SKM-1 treated with dmso at 0.1 percent for 144 hours (cell line): ENCODE results near the gene NPHP3.
A peak's percentile ranks its signal among the peaks of the same experiment; 100 is the strongest.

Source experiments
- DNase-seq: peaks from one replicate; lab custom pipeline; 2025; ENCODE audit not compliant: unreplicated experiment; lab: John Stamatoyannopoulos, UW

The NPHP3 gene

GRCh38 chr3:132690040-132690439 lies 32.2 kb downstream of the NPHP3 start:
- DNase-seq = no peak

DNA sequence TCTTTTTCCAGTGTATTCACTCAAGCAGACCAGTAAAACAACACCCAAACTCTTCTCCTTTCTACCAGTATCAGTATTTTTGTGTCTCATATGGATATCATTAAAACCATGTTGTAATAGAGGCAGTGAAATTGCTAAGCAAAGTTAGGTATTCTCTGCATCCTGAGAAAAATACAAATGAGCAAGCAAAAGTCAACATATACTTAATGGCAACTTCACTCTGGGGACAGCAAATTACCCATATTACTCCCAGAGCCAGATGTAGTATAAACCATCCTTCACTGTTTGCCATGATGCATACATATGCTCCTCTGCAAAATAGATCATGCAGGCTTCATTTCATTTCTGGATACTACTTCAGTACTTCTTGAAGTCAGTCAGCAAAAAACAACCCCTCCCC lies 40.0 kb downstream of the NPHP3 start:
- DNase-seq = no peak

- no peak for DNase-seq
Observed at GRCh38 chr3:132681421-132681820, 40.8 kb downstream of the NPHP3 start.

GRCh38 chr3:132679911-132680310 lies 42.3 kb downstream of the NPHP3 start:
- DNase-seq = no peak

- DNase-seq = no peak
Observed at GRCh38 chr3:132675408-132675807, 46.8 kb downstream of the NPHP3 start.

- no peak for DNase-seq
Observed at GRCh38 chr3:132669256-132669777, 52.9 kb downstream of the NPHP3 start.

DNA sequence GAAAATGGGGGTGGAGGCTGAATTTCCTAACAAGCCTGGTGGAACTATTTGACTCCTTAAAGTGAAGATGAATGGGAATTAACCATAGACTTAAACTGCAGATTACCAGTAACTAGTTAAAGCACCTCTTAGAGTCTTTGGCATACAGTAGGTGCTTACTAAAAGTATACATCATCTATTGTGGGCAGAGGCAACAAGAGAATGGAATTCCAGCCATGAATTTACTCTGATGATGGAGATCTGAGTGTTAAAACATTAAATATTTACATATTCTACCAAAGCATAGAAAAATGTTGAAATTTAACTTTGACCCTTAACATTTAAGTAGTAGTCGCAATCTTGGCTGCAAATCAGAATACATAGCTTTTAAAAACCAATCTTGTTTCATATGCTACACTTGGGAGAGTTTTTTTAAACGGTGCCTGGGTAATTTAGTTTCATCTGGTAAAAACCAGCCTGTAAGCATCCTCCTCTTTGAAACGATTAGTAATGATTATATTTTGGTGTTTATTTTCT lies 56.9 kb downstream of the NPHP3 start:
- DNase-seq = no peak

DNA sequence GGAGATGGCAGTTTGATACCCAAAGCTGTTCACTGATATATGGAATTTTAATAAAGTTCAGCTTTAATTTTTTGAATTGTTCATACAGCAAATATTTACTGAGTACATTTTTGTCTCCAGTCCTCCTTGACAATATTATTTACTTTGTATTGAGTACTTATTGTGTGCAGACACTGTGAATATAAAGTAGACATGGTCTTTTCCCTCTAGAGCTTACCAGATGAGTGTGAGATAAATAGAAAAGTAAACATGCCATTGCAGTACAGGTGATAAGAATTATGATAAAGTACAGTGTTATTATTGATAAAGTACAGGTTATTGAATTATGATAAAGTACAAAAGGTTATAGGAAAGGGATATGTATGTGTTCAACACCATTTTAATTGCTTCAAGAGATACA lies 60.0 kb downstream of the NPHP3 start:
- no peak for DNase-seq

DNA sequence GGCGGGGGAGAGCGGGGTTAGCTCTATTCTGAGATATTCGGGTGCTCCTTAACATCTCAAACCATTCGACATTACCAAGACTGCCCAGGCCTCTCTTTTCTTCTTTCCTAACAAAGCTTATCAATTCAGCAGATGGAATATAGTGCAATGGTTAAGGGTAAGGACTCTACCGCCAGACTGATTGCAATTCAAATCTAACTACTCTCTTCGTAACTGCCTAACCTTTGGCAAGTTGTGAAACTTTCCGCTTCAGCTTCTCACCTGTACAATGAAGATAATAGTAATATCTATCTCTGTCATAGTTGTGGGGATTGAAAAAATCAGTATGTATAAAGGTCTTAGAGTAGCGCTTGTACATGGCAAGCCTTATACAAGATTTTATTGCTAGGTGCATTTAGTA lies 61.1 kb downstream of the NPHP3 start:
- DNase-seq = no peak

DNA sequence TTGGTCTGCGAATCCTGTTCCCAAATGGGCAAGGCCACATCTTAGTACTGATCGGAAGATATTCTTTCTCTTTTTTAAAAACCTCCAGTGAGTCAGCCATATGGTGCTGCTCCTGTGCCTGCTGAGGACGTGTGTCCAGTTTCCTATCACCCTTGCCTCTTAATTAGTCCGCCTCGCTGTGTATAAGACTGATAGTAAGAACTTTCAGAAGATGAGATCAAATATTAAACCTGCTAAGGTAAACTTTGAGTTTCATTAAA lies 61.5 kb downstream of the NPHP3 start:
- DNase-seq = no peak

GRCh38 chr3:132660052-132660810 lies 62.0 kb downstream of the NPHP3 start, which contains the start of gene UBA5:
TSS of gene UBA5 (plus strand) at chr3:132660329. CDS start at chr3:132660538, 209 bp downstream.
- DNase-seq = peak; percentile 47

GRCh38 chr3:132659365-132660051 lies 62.7 kb downstream of the NPHP3 start, which contains the start of gene ACAD11:
TSS of gene ACAD11 (minus strand) at chr3:132659809. CDS start at chr3:132659751, 58 bp downstream.
- DNase-seq = peak; percentile 37

DNA sequence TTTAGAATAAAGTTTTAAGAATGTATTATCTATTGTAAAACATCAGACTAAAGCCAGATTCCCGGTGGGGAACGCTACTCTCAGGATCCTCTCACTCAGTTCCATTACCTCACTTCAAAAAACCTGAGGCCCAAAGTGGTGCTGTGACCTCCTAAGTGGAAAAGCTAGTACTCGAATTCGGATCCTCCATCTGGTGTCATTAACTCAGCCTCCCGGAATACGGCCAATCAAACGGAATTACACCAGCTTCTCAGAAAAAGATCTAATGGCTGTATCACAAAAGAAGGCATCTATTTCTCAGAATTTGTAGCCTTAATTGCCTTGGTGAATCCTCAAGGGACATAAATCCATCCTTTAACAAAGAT lies 63.2 kb downstream of the NPHP3 start:
- DNase-seq = no peak

GRCh38 chr3:132657869-132658747 lies 64.1 kb downstream of the NPHP3 start:
- DNase-seq = no peak

- DNase-seq = no peak
Observed at GRCh38 chr3:132655471-132655870, 66.7 kb downstream of the NPHP3 start.

- no peak for DNase-seq
Observed at GRCh38 chr3:132654721-132655120, 67.5 kb downstream of the NPHP3 start.

GRCh38 chr3:132654190-132654589 lies 68.0 kb downstream of the NPHP3 start:
- DNase-seq = no peak

- DNase-seq = no peak
Observed at GRCh38 chr3:132652640-132653270, 69.5 kb downstream of the NPHP3 start.

GRCh38 chr3:132650153-132650552 lies 72.1 kb downstream of the NPHP3 start:
- no peak for DNase-seq

DNA sequence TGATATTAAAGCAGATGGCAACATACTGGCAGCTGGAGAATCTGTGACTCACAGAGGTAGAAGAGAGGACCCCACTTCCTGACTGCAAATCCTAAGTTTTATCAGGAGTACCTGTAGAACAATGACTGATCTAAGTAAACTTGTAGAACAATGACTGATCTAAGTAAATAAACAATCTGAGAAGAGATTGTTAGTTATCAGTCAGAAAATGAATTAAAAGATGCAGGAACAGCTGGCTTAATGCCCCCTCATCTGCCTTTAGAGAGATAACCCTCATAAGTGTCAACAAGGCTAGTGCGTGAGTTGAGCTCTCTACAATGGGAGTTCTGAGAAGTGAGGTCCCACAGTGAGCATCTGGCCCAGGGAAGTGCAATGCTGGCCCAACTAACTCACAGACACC lies 77.2 kb downstream of the NPHP3 start:
- no peak for DNase-seq

GRCh38 chr3:132643366-132643765 lies 78.8 kb downstream of the NPHP3 start:
- DNase-seq = peak; percentile 40
